Rectal smooth muscle tissue (tissue), 1 donor: ENCODE results near the gene GNPTG.

Experiments used
- H3K27ac ChIP-seq: one replicate; pipeline ENCODE4 v1.7.0; 2013; ENCODE audit warnings: low read depth, low read length, inconsistent platforms
- H3K27me3 ChIP-seq: one replicate; pipeline ENCODE4 v1.7.0; 2013; ENCODE audit warnings: low read length; ENCODE audit not compliant: control insufficient read depth, insufficient read depth
- H3K36me3 ChIP-seq: one replicate; pipeline ENCODE4 v1.7.0; 2013; ENCODE audit warnings: low read length; ENCODE audit not compliant: control insufficient read depth, insufficient read depth
- H3K4me1 ChIP-seq: one replicate; pipeline ENCODE4 v1.7.0; 2013; ENCODE audit warnings: low read length; ENCODE audit not compliant: control insufficient read depth, insufficient read depth
- H3K4me3 ChIP-seq: one replicate; pipeline ENCODE4 v1.7.0; 2013; ENCODE audit warnings: low read length
- H3K9ac ChIP-seq: one replicate; pipeline ENCODE4 v1.7.0; 2013; ENCODE audit warnings: low read length

Gene GNPTG

GRCh38 chr16:1393613-1394176 lies 42.0 kb downstream of the GNPTG start:
- H3K9ac ChIP-seq = no peak overlapping the region
- no peak overlapping the region for H3K4me3 ChIP-seq
- peaks cover 15% of the 10 kb centered on the region for H3K36me3 ChIP-seq
- no peaks in the 10 kb centered on the region for H3K4me1 ChIP-seq
- no peak overlapping the region for H3K27ac ChIP-seq
- H3K27me3 ChIP-seq = no peaks in the 10 kb centered on the region

- no peak overlapping the region for H3K9ac ChIP-seq
- H3K4me1 ChIP-seq = no peaks in the 10 kb centered on the region
- H3K4me3 ChIP-seq = no peak overlapping the region
- no peak overlapping the region for H3K27ac ChIP-seq
- H3K36me3 ChIP-seq = peaks cover 20% of the 10 kb centered on the region
- no peaks in the 10 kb centered on the region for H3K27me3 ChIP-seq
Measured at GRCh38 chr16:1394367-1394951, 42.7 kb downstream of the GNPTG start.

GRCh38 chr16:1395444-1396031 lies 43.8 kb downstream of the GNPTG start:
- Histone ChIP-seq H3K4me1 (no peaks in the 10 kb centered on the region), H3K4me3 (no peak overlapping the region), H3K9ac (no peak overlapping the region), H3K27ac (no peak overlapping the region), H3K36me3 (peaks cover 24% of the 10 kb centered on the region), H3K27me3 (no peaks in the 10 kb centered on the region)

GRCh38 chr16:1397779-1398178 lies 46.0 kb downstream of the GNPTG start:
- Histone ChIP-seq H3K4me1 (no peaks in the 10 kb centered on the region), H3K9ac (no peak overlapping the region), H3K27me3 (no peaks in the 10 kb centered on the region), H3K27ac (no peak overlapping the region), H3K4me3 (no peak overlapping the region), H3K36me3 (peaks cover 30% of the 10 kb centered on the region)

GRCh38 chr16:1398351-1398750 lies 46.6 kb downstream of the GNPTG start:
- Histone ChIP-seq H3K4me1 (no peaks in the 10 kb centered on the region), H3K4me3 (no peak overlapping the region), H3K9ac (no peak overlapping the region), H3K36me3 (peaks cover 30% of the 10 kb centered on the region), H3K27ac (no peak overlapping the region), H3K27me3 (no peaks in the 10 kb centered on the region)

- Histone ChIP-seq H3K36me3 (peaks cover 23% of the 10 kb centered on the region), H3K4me3 (no peak overlapping the region)
Measured at GRCh38 chr16:1398826-1399581, 47.3 kb downstream of the GNPTG start.

GRCh38 chr16:1401061-1401757 lies 49.5 kb downstream of the GNPTG start:
- H3K36me3 ChIP-seq = peaks cover 23% of the 10 kb centered on the region
- no peak overlapping the region for H3K4me3 ChIP-seq
- H3K4me1 ChIP-seq = no peaks in the 10 kb centered on the region
- H3K9ac ChIP-seq = no peak overlapping the region
- no peaks in the 10 kb centered on the region for H3K27me3 ChIP-seq
- no peak overlapping the region for H3K27ac ChIP-seq

More at GRCh38 chr16:1398826-1399581, 47.3 kb downstream of the GNPTG start:
- Histone ChIP-seq H3K9ac (no peak overlapping the region), H3K27ac (no peak overlapping the region), H3K27me3 (no peaks in the 10 kb centered on the region), H3K4me1 (no peaks in the 10 kb centered on the region)

GRCh38 chr16:1401758-1402154 lies 50.0 kb downstream of the GNPTG start:
- H3K9ac ChIP-seq = no peak overlapping the region
- H3K4me1 ChIP-seq = no peaks in the 10 kb centered on the region
- H3K4me3 ChIP-seq = no peak overlapping the region
- H3K27ac ChIP-seq = no peak overlapping the region
- no peaks in the 10 kb centered on the region for H3K27me3 ChIP-seq
- peaks cover 22% of the 10 kb centered on the region for H3K36me3 ChIP-seq

GRCh38 chr16:1403036-1403435 lies 51.3 kb downstream of the GNPTG start:
- Histone ChIP-seq H3K4me1 (peaks cover 3% of the 10 kb centered on the region), H3K36me3 (peaks cover 19% of the 10 kb centered on the region), H3K9ac (no peak overlapping the region), H3K27me3 (no peaks in the 10 kb centered on the region), H3K4me3 (no peak overlapping the region), H3K27ac (no peak overlapping the region)

GRCh38 chr16:1403733-1404132 lies 52.0 kb downstream of the GNPTG start:
- Histone ChIP-seq H3K4me3 (no peak overlapping the region), H3K4me1 (peaks cover 5% of the 10 kb centered on the region), H3K9ac (no peak overlapping the region), H3K27me3 (no peaks in the 10 kb centered on the region), H3K36me3 (peaks cover 17% of the 10 kb centered on the region), H3K27ac (no peak overlapping the region)

- Histone ChIP-seq H3K4me1 (peaks cover 5% of the 10 kb centered on the region), H3K36me3 (peaks cover 8% of the 10 kb centered on the region), H3K4me3 (peak overlapping the region; percentile 51), H3K27me3 (no peaks in the 10 kb centered on the region), H3K9ac (no peak overlapping the region), H3K27ac (peak overlapping the region; percentile 32)
Measured at GRCh38 chr16:1407753-1408152, 56.0 kb downstream of the GNPTG start.

GRCh38 chr16:1408171-1408837 lies 56.6 kb downstream of the GNPTG start:
- peak overlapping the region; percentile 30 for H3K4me3 ChIP-seq
- no peak overlapping the region for H3K9ac ChIP-seq
- H3K36me3 ChIP-seq = peaks cover 9% of the 10 kb centered on the region
- H3K4me1 ChIP-seq = peaks cover 5% of the 10 kb centered on the region
- H3K27me3 ChIP-seq = no peaks in the 10 kb centered on the region
- H3K27ac ChIP-seq = no peak overlapping the region
